ENCODE results near the gene PTTG1IP. TPM values are rescaled to one million over a fixed set of nuclear protein-coding genes. Genes with fewer than 3 reads are reported as not detected.

The PTTG1IP gene
- total and polyA plus RNA-seq, 3 donors from 2014 or later, result 171 to 195 (median 190) TPM

GRCh38 chr21:44893278-44893556 is 19.7 kb upstream of the PTTG1IP start:
- no peaks in the 10 kb centered on the region for H3K4me1 ChIP-seq
- TF ChIP-seq POLR2A (IDR thresholded peaks at IDR 0.05) (no peak), CTCF (IDR thresholded peaks at IDR 0.05) (no peak)
- 85 to 88% methylated on average over 6 to 7 of the region's 7 CpGs for WGBS, 2 donors
- no peaks in the 10 kb centered on the region for H3K27me3 ChIP-seq
- H3K27ac ChIP-seq, result no peak overlapping the region
- intact Hi-C loops (cut with DNase I; ENCODE audit: low total_unique reads), result no loop called here
- no peak overlapping the region for H3K4me3 ChIP-seq
- no peaks in the 10 kb centered on the region for H3K9me3 ChIP-seq
- no peaks in the 10 kb centered on the region for H3K36me3 ChIP-seq (ENCODE audit: low read depth, missing control alignments)
- no peak for DNase-seq

GRCh38 chr21:44892536-44893277 is 19.2 kb upstream of the PTTG1IP start:
- Histone ChIP-seq H3K4me1 (no peaks in the 10 kb centered on the region), H3K36me3 (ENCODE audit: low read depth, missing control alignments) (no peaks in the 10 kb centered on the region), H3K4me3 (no peak overlapping the region), H3K27ac (no peak overlapping the region), H3K9me3 (no peaks in the 10 kb centered on the region), H3K27me3 (no peaks in the 10 kb centered on the region)
- DNase-seq, result peak; percentile 73
- TF ChIP-seq POLR2A (IDR thresholded peaks at IDR 0.05), result no peak
- TF ChIP-seq CTCF (IDR thresholded peaks at IDR 0.05), result peak; percentile 52 to 70 (median 66)
- WGBS, 2 donors, result 51 to 69% methylated on average over 12 to 15 of the region's 15 CpGs
- intact Hi-C loops (cut with DNase I; ENCODE audit: low total_unique reads), result no loop called here

GRCh38 chr21:44892095-44892494 is 18.6 kb upstream of the PTTG1IP start:
- intact Hi-C loops (cut with DNase I; ENCODE audit: low total_unique reads), result no loop called here
- H3K27me3 ChIP-seq, result no peaks in the 10 kb centered on the region
- no peak overlapping the region for H3K4me3 ChIP-seq
- TF ChIP-seq POLR2A (IDR thresholded peaks at IDR 0.05) (no peak), CTCF (IDR thresholded peaks at IDR 0.05) (no peak)
- H3K9me3 ChIP-seq, result no peaks in the 10 kb centered on the region
- no peak overlapping the region for H3K27ac ChIP-seq
- DNase-seq, result no peak
- no peaks in the 10 kb centered on the region for H3K36me3 ChIP-seq (ENCODE audit: low read depth, missing control alignments)
- 51 to 60% methylated on average over 18 to 19 of the region's 19 CpGs for WGBS, 2 donors
- H3K4me1 ChIP-seq, result no peaks in the 10 kb centered on the region

GRCh38 chr21:44891631-44892031 is 18.1 kb upstream of the PTTG1IP start:
- WGBS, 2 donors, result 87 to 88% methylated on average over 3 to 14 of the region's 15 CpGs
- no peak overlapping the region for H3K4me3 ChIP-seq
- no peaks in the 10 kb centered on the region for H3K9me3 ChIP-seq
- H3K27me3 ChIP-seq, result no peaks in the 10 kb centered on the region
- no peaks in the 10 kb centered on the region for H3K4me1 ChIP-seq
- TF ChIP-seq CTCF (IDR thresholded peaks at IDR 0.05) (no peak), POLR2A (IDR thresholded peaks at IDR 0.05) (no peak)
- H3K27ac ChIP-seq, result no peak overlapping the region
- intact Hi-C loops (cut with DNase I; ENCODE audit: low total_unique reads), result no loop called here
- no peak for DNase-seq
- no peaks in the 10 kb centered on the region for H3K36me3 ChIP-seq (ENCODE audit: low read depth, missing control alignments)

GRCh38 chr21:44890961-44891541 is 17.6 kb upstream of the PTTG1IP start:
- intact Hi-C loops (cut with DNase I; ENCODE audit: low total_unique reads), result no loop called here
- no peak for TF ChIP-seq POLR2A (IDR thresholded peaks at IDR 0.05)
- no peaks in the 10 kb centered on the region for H3K4me1 ChIP-seq
- H3K9me3 ChIP-seq, result no peaks in the 10 kb centered on the region
- WGBS, 2 donors, result 74 to 77% methylated on average over 3 to 8 of the region's 9 CpGs
- H3K27ac ChIP-seq, result no peak overlapping the region
- H3K4me3 ChIP-seq, result no peak overlapping the region
- no peak for DNase-seq
- H3K27me3 ChIP-seq, result no peaks in the 10 kb centered on the region
- no peaks in the 10 kb centered on the region for H3K36me3 ChIP-seq (ENCODE audit: low read depth, missing control alignments)

All from testis (tissue), 3 donors.